Caco-2 (cell line): ENCODE results near the gene DCP1B. TPM values are rescaled to one million over a fixed set of nuclear protein-coding genes. Genes with fewer than 3 reads are reported as not detected.

Experiments
- BruUV-seq: library from RNA; stranded (reverse); fragments of 400-500 nt; replicated peaks from 2 replicates; lab custom pipeline; 2021; lab: Mats Ljungman, UMichigan
- CTCF ChIA-PET: fragments of 300-600 bp; sonication (Branson Sonifier 250); formaldehyde crosslinking; loops from one replicate; lab custom pipeline; 2022; ENCODE audit warnings: antibody characterized with exemption; lab: Charles Lee
- POLR2A ChIA-PET: fragments of 300-600 bp; sonication (Branson Sonifier 250); formaldehyde crosslinking; loops from one replicate; lab custom pipeline; 2022; ENCODE audit warnings: antibody characterized with exemption; lab: Charles Lee
- DNase-seq, 2 experiments: peaks; one replicate each; pipeline versions ENCODE4 v3.0.0 to v3.0.0-alpha.2; 2020 to 2022
- H3K27me3 ChIP-seq: replicated peaks from 2 replicates; pipeline ENCODE4 v1.6.0; 2011; ENCODE audit warnings: low read length; ENCODE audit not compliant: control insufficient read depth, insufficient read depth
- H3K36me3 ChIP-seq: 2 replicates; pipeline ENCODE4 v1.5.1; 2011; ENCODE audit warnings: low read length; ENCODE audit not compliant: control insufficient read depth, insufficient read depth
- H3K4me1 ChIP-seq: fragments of 250-450 bp; sonication (Bioruptor Pico); 2 replicates; pipeline ENCODE4 v1.5.1; 2020; ENCODE audit warnings: mild to moderate bottlenecking
- H3K4me3 ChIP-seq: 2 replicates; pipeline ENCODE4 v1.5.1; 2011; ENCODE audit warnings: low read depth, mild to moderate bottlenecking, control low read depth, low read length
- H3K9me3 ChIP-seq: fragments of 250-450 bp; sonication (Bioruptor Pico); 2 replicates; pipeline ENCODE4 v1.5.1; 2020; ENCODE audit warnings: mild to moderate bottlenecking, moderate library complexity
- H3K27ac Mint-ChIP-seq: one replicate; pipeline ENCODE4 v1.8.0; 2022; ENCODE audit warnings: mixed read lengths; ENCODE audit not compliant: unreplicated experiment
- H3K27me3 Mint-ChIP-seq: one replicate; pipeline ENCODE4 v1.8.0; 2022; ENCODE audit warnings: mixed read lengths; ENCODE audit not compliant: insufficient read depth, unreplicated experiment
- H3K36me3 Mint-ChIP-seq: one replicate; pipeline ENCODE4 v1.8.0; 2022; ENCODE audit warnings: mild to moderate bottlenecking, mixed read lengths; ENCODE audit not compliant: insufficient read depth, unreplicated experiment
- H3K4me1 Mint-ChIP-seq: one replicate; pipeline ENCODE4 v1.8.0; 2022; ENCODE audit warnings: low read depth, mixed read lengths; ENCODE audit not compliant: unreplicated experiment
- H3K4me3 Mint-ChIP-seq: one replicate; pipeline ENCODE4 v1.8.0; 2022; ENCODE audit warnings: mild to moderate bottlenecking, moderate library complexity, mixed read lengths; ENCODE audit not compliant: unreplicated experiment
- H3K9me3 Mint-ChIP-seq: one replicate; pipeline ENCODE4 v1.8.0; 2022; ENCODE audit warnings: mixed read lengths; ENCODE audit not compliant: unreplicated experiment
- intact Hi-C: fragments of 100-400 bp; cut with micrococcal nuclease; formaldehyde crosslinking; loops from one replicate; pipeline ENCODE4 v1.10.0; 2022; ENCODE audit not compliant: unreplicated experiment
- total RNA-seq: library from RNA; stranded (reverse); gene quantifications from 2 replicates; pipeline ENCODE4 v1.2.3, GENCODE V29; 2022
- TF ChIP-seq, protein P1 (sequence below), 2 experiments: fragments of 200-600 bp in 1 of 2; IDR thresholded peaks; 1 replicate in 1 of 2; 2 replicates in 1 of 2; pipeline versions ENCODE4 v1.5.1 to v1.8.0; 2011 to 2022; ENCODE audit warnings: antibody characterized with exemption in 1 of 2, control low read depth in 1 of 2, inconsistent platforms in 1 of 2, low read depth in 1 of 2, low read length in 1 of 2, mild to moderate bottlenecking in 1 of 2, moderate library complexity in 1 of 2; ENCODE audit not compliant: insufficient read depth in 1 of 2, severe bottlenecking in 1 of 2, unreplicated experiment in 1 of 2

The DCP1B gene
- total RNA-seq, 1 experiment from 2014 or later: 8.2 TPM

DNA sequence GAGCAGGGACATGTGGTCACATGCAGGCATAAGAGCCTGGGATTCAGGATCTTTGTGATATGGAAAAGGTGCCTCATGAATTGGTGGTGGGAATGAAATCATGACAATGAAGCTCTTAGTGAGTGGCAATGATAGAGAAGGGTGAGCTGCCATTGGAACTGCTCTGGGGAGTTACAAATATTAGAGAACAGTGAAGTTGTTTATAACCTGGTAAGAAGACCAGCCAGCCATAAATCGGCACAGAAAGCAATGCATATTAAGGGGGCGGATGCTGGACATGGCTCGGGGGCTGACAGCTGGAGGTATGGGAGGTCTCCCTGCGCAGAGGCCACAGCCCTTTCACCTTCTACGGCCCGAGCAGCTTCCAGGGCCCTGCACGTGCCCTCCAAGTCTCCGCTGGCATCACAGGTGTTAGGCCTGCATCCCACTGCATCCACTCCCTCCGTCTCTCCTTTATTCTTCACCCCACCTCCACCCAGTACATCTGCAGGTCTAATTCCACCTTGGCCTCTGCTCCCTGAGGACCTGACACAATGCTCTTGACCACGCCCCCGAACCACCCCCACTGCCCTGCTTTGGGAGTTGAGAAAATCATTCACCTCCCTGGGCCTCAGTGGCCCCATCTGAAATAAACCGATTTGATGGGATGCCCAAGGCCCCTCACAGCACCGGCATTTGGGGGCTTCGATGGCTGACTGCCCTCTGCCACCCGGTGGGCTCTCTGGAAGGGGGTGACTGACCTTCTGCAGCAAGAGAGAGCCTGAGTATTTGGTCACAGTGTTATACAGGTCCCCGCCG lies 89.9 kb downstream of the DCP1B start:
- Mint-ChIP-seq H3K9me3 (no peaks in the 10 kb centered on the region), H3K27ac (no peak overlapping the region), H3K27me3 (peaks cover 3% of the 10 kb centered on the region), H3K4me3 (no peak overlapping the region), H3K36me3 (no peaks in the 10 kb centered on the region), H3K4me1 (no peaks in the 10 kb centered on the region)
- no TSS peak for BruUV-seq
- Histone ChIP-seq H3K27me3 (no peaks in the 10 kb centered on the region), H3K4me3 (no peak overlapping the region), H3K36me3 (no peaks in the 10 kb centered on the region), H3K9me3 (no peaks in the 10 kb centered on the region), H3K4me1 (no peaks in the 10 kb centered on the region)
- POLR2A ChIA-PET: no interaction called here
- TF ChIP-seq, protein P1, sequence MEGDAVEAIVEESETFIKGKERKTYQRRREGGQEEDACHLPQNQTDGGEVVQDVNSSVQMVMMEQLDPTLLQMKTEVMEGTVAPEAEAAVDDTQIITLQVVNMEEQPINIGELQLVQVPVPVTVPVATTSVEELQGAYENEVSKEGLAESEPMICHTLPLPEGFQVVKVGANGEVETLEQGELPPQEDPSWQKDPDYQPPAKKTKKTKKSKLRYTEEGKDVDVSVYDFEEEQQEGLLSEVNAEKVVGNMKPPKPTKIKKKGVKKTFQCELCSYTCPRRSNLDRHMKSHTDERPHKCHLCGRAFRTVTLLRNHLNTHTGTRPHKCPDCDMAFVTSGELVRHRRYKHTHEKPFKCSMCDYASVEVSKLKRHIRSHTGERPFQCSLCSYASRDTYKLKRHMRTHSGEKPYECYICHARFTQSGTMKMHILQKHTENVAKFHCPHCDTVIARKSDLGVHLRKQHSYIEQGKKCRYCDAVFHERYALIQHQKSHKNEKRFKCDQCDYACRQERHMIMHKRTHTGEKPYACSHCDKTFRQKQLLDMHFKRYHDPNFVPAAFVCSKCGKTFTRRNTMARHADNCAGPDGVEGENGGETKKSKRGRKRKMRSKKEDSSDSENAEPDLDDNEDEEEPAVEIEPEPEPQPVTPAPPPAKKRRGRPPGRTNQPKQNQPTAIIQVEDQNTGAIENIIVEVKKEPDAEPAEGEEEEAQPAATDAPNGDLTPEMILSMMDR (IDR thresholded peaks at IDR 0.05; ENCODE audit: insufficient read depth in 1 of 2, low read depth in 1 of 2, low read length in 1 of 2, severe bottlenecking in 1 of 2, unreplicated experiment in 1 of 2): no peak
- CTCF ChIA-PET: no interaction called here
- intact Hi-C loops: no loop called here
- DNase-seq: peak in 1 of 2 experiments; percentile 28

DNA sequence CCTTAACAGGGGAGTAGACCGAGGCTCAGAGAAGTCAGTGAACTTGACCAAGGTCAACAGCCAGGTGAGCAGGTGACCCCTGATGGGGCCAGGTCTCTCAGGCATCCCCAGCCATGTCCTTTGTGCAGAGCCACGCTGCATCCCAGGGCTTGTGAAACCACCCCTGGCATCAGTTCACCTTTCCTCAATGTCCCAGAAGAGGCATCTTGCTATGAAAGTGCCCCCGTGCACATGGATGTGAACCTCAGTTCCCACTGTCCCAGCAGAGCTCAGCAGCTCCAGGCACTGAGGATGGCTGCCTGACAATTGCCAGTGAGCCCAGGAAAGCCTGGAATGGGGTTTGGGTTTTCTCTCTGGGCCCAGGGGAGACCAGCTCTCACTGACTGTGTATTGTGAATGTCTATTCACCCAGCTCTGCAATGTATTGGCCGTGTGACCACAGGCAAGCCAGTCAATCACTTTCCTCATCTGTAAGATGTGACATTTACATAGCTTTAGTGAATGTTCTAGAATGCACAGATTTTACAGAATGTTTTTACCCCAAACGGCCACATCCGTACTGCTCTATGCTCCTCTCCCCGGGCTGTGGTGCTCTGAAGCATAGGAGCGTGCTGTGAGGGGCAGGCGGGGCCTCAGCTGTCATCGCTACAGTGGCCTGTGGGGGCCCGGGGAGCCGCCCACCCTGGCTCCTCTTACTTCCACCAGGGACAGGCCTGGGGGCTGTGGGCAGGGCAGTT lies 90.7 kb downstream of the DCP1B start:
- Histone ChIP-seq H3K4me3 (no peak overlapping the region), H3K36me3 (no peaks in the 10 kb centered on the region), H3K9me3 (no peaks in the 10 kb centered on the region), H3K4me1 (no peaks in the 10 kb centered on the region), H3K27me3 (no peaks in the 10 kb centered on the region)
- Mint-ChIP-seq H3K27ac (no peak overlapping the region), H3K4me3 (no peak overlapping the region), H3K27me3 (peaks cover 3% of the 10 kb centered on the region), H3K36me3 (no peaks in the 10 kb centered on the region), H3K9me3 (no peaks in the 10 kb centered on the region), H3K4me1 (no peaks in the 10 kb centered on the region)
- no TSS peak for BruUV-seq
- TF ChIP-seq, protein P1 (IDR thresholded peaks at IDR 0.05; ENCODE audit: insufficient read depth in 1 of 2, low read depth in 1 of 2, low read length in 1 of 2, severe bottlenecking in 1 of 2, unreplicated experiment in 1 of 2): no peak
- POLR2A ChIA-PET: no interaction called here
- DNase-seq: peak in 1 of 2 experiments; percentile 28
- CTCF ChIA-PET: no interaction called here
- intact Hi-C loops: no loop called here

DNA sequence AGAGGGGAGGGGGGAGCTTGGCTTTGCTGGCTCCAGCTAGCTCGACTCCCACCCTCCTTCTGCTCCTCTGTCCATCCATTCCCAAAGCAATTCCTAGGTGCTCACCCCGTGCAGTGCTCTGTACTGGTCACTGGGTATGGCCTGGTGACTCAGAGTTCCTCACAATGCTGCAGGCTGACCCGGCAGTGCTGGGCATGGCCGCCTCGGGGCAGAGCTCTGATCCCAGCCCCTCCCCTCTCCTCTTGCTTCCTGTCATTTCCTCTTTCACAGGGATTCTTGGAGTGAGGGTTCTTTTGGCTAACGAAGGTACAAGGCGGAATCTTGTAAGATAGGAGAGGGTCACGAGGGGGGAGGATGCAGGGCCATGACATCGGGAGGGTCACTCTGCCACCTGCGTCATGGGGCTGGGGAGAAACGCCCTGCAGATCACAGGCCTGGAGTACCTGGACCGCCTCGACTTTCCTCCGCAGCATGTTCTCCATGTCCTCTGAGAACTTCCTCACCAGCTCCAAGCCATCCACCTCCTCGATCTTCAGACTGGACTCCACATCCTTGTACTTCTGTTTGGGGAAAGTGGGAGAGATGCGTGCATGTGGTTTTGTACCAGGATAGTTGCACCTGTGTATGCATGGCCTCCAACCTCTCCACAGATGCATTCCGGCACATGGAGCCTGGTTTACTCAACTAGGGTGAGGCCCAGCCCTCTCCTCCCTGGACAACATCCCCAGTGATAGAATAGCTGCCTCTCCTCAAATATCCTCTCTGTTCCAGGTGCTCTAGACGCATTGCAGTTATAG lies 91.5 kb downstream of the DCP1B start:
- no peak overlapping the region for H3K4me3 ChIP-seq
- BruUV-seq: no TSS peak
- intact Hi-C loops: no loop called here
- CTCF ChIA-PET: no interaction called here
- no peaks in the 10 kb centered on the region for H3K4me1 ChIP-seq
- no peaks in the 10 kb centered on the region for H3K27me3 ChIP-seq
- TF ChIP-seq, protein P1 (IDR thresholded peaks at IDR 0.05; ENCODE audit: insufficient read depth in 1 of 2, low read depth in 1 of 2, low read length in 1 of 2, severe bottlenecking in 1 of 2, unreplicated experiment in 1 of 2): no peak
- DNase-seq: peak in 1 of 2 experiments; percentile 28
- peaks cover 3% of the 10 kb centered on the region for H3K27me3 Mint-ChIP-seq
- no peaks in the 10 kb centered on the region for H3K4me1 Mint-ChIP-seq
- H3K4me3 Mint-ChIP-seq: no peak overlapping the region
- POLR2A ChIA-PET: no interaction called here
- H3K36me3 ChIP-seq: no peaks in the 10 kb centered on the region
- H3K27ac Mint-ChIP-seq: no peak overlapping the region
- H3K36me3 Mint-ChIP-seq: no peaks in the 10 kb centered on the region
- H3K9me3 Mint-ChIP-seq: no peaks in the 10 kb centered on the region
- H3K9me3 ChIP-seq: no peaks in the 10 kb centered on the region
